UCSD-AML1 (cell line): Measurements from ENCODE around the gene NUDT2.
"Not testable (repeated sequence)": the region's sequence is repeated elsewhere in the genome, so short reads cannot be mapped to it uniquely, and the experiment has no call there.

Experiments used
- DNase-seq: peaks from one replicate; lab custom pipeline; 2025; ENCODE audit not compliant: unreplicated experiment; lab: John Stamatoyannopoulos, UW

Gene NUDT2

GRCh38 chr9:34328987-34329832 is at the start of gene NUDT2, which contains the start of gene KIF24:
Gene NUDT2, plus strand, starts transcription at chr9:34329569. Its CDS starts 9,471 bp downstream, at chr9:34339040.
Gene KIF24, minus strand, starts transcription at chr9:34329268. Its CDS starts 17,922 bp downstream, at chr9:34311346.
- DNase-seq = peak; percentile 96

DNA sequence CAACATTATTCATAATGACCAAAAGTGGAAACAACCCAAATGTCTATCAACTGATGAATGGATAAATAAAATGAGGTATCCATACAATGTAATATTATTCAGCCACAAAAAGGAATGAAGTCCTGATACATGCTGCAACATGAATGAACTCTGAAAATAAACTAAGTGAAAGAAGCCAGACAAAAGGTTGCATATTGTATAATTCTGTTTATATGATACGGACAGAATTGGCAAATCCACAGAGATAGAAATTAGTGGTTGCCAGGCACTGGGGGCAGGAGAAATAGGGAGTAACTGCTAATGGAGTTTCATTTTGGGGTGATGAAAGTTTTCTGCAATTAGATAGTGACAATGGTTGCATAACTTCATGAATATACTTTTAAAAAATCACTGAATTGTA is 47.3 kb upstream of the NUDT2 start:
- no peak for DNase-seq

DNA sequence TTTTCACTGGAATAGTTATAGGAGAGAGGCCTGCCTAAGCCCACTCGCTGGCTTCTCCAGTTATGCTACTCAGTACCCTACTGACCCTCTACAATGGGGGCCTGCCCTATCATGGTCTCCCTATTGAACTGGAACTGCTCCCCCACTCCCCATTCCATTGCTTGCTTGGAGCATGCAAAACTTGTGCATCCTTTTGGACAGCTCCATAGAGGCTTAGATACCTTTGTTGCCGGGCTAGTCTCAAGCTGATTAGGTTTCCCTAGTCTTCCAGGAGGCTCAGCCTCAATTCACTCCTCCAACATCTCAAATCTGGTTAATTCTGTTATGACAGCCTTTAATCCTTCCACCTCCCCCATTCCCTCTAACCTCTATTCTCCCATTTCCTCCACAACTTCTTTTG is 40.2 kb upstream of the NUDT2 start:
- DNase-seq = no peak

- DNase-seq = no peak
Observed at GRCh38 chr9:34291023-34291422, 38.3 kb upstream of the NUDT2 start.

DNA sequence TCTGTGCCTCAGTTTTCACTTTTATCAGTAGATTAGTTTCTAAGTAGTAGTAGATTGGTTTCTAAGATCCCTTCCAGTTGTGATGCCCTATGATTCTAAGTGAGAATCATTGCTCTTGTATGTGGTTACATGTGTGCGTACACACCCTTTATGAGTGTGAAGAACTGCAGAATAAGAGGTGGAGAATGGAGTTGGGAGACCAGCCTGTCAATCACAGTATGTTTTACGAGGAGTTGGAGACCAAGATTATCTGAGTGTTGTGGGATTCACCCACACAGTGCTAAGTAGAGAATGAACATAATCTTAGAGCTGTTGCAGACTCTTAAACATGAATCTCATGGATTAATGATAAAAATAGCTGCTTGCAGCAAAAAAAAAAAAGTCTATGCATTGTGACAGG is 37.9 kb upstream of the NUDT2 start:
- no peak for DNase-seq

DNA sequence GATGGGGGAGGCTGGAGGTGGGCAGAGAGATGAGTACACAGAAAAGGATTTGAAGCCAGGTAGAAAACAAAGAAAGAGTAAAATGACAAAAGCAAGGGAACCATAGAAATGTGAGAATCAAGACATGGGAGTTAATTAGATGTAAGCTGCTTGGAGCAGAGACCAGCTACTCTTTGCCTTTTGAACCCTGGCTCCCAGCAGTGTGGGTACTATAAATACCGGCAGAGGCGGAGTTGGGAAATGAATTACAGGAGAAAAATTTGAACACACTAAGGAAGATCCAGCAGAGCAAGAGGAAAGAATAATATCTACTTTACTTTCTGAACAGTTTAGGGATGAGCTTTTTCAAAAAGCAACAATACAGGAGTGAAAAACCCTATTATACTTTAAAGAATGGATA is 36.8 kb upstream of the NUDT2 start:
- no peak for DNase-seq

- DNase-seq = not testable (repeated sequence)
Observed at GRCh38 chr9:34301064-34301463, 28.3 kb upstream of the NUDT2 start.

DNA sequence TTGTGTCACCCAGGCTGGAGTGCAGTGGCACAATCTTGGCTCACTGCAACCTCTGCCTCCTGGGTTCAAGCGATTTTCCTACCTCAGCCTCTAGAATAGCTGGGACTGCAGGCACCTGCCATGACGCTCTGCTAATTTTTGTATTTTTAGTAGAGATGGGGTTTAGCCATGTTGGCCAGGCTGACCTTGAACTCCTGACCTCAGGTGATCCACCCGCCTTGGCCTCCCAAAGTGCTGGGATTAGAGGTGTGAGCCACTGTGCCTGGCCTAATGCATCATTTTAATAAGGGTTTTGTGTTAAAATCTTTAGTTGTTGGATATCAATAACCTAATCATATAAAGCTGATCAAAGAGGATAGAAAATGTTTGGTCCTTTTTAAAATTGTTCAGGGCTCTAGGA is 21.1 kb upstream of the NUDT2 start:
- not testable (repeated sequence) for DNase-seq

GRCh38 chr9:34310215-34310614 is 19.2 kb upstream of the NUDT2 start:
- no peak for DNase-seq

DNA sequence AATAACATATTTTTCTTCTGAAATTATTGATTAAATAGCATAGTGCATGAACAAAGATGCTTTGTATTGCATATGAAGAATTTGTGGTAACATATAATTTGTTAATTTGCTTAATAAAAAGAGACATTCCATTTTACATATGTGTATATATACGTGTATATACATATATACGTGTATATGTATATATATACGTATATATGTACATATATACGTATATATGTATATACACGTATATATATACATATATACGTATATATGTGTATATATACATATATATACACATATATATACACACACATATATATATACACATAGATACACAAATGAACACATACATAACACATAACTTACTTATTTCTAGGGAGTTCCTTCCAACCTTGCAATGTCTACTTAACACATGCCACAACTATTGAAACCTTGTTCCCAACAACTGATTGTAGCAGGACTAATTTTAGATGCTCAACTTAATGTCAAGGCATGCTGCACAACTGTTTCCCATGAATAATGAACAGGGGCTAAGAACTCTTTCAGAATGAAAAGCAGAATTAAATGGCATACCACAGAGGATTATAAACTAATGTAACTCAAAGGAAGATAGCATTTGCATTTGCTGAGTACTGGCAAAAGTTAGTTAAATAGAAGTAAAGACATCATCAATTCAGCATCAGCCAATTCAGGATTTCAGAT is 17.7 kb upstream of the NUDT2 start:
- no peak for DNase-seq

- DNase-seq = no peak
Observed at GRCh38 chr9:34317436-34317835, 11.9 kb upstream of the NUDT2 start.

DNA sequence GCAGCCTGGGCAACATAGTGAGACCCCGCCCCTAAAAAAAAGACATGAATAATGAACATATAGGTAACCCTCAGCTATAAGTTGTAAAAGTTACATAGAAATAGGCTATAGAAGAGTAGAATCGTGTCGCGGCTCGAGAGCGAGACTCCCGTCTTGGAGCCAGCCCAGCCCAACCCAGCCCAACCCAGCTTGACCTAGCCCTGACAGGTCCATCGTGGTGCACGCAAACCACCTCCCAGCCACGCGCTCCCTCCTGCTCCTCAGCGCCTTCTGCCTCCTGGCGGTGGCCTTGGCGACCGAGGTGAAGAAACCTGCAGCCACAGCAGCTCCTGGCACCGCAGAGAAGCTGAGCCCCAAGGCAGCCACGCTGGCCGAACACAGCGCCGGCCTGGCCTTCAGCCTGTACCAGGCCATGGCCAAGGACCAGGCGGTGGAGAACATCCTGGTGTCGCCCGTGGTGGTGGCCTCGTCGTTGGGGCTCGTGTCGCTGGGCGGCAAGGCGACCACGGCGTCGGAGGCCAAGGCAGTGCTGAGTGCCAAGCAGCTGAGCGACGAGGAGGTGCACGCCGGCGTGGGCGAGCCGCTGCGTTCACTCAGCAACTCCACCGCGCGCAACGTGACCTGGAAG is 11.1 kb upstream of the NUDT2 start:
- DNase-seq = no peak

DNA sequence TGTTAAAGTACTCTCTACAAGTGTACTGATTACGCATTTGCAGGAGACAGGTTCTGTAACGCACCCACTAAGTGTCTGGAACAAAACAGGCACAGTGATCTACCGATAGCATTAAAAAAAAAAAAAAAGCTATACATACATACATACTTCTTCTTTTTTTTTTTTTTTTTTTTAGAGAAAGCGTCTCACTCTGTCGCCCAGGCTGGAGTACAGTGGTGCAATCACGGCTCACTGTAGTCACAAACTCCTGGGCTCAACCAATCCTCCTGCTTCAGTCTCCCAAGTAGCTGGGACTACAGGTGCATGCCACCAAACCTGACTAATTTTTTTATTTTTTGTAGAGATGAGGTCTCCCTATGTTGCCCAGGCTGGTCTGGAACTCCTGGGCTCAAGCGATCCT is 7.9 kb upstream of the NUDT2 start:
- no peak for DNase-seq

DNA sequence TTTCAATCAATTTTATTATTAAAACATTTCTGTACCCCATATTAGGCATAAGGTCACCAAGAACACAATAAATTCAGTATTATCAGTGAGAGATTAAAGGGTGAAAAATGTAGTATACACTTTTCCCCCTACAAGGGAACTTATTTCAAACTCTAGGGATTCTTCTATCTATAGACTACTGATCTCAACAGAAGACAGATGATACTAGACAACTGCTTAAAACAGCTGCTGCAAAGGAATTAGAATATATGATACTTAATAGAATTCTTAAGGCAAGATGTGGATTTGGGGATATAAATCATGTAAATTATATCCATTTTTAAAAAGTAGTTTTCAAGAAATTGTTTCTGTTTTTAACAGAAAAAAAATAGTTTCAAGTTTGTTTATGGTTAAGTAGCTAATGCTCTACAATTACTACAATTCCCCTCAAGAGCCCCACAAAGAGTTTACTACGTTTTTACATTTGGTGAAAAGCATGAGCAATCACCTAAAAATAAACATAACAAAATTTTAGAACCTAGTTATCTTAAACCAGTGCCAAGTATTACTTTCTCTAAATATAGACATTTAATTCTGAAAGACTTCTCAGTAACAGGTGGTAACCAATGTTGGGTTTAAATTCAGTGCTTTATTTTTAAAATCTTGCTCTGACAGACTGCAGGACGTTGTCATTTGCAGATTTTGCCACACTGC is 6.3 kb upstream of the NUDT2 start:
- no peak for DNase-seq

- no peak for DNase-seq
Observed at GRCh38 chr9:34326690-34327089, 2.7 kb upstream of the NUDT2 start.

DNA sequence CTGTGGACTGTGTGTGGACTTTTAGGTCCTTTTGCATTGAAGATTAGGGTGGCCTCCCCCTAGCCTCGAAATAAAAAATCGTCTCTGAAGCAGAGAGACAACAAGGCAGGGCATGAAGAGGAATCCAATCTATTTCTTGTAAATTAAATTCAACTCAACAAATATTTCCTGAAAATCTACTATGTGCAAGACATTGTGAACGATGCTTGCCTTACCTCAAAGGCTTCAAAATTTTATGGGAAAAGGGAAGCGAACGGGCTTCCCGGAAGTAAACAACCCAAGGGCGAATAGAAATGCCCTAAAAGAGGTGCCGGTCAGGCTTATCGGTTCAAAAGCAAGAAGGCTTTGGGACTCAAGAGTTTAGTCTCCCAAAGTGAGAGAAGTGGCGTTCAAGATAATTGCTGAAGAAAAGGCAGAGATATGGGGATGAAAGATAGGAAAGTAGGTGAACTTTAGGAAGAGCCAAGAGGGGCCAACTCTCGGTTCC is 826 bp upstream of the NUDT2 start:
- DNase-seq = no peak

GRCh38 chr9:34331196-34331595 is 1.8 kb downstream of the NUDT2 start:
- DNase-seq = no peak

DNA sequence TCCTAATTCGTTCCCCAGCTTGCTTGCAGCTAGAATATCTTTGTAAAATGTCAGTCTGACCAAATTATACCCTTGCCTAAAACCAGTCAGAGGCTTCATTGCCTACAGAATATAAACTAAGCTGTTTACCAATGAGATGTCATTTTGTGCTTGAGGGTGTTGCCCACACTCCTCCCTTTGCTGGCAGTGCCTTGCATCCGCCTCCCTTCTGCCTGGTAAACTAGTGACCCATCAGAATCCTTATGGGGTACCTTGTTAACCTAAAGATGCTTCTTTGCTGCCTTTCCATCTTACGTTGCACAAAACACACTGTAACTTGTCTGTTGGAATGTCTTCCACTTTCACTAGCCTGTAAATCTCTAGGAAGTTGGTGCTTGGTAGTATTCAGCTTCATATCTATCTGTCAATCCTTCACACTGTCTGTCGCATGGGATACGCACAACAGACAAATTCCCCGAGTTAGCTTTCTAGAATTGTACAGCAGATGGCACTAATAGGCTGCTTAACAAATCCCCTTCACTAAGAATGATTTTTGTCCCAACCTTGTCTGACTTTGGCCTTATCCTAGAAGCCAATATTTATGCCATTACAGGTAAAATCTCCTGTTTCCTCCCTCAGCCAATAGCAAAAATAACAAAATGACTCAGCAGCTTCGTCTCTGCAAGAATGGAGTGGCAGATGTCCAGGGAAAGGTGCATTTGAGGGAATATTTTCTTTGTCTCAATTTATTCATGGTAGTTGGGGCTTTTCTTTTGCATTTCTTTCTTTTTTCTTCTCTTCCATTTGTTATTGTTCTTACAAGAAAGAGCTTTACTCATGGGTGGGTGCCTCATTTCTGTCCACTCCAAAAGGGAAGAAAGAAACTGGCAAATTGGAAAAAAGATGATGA is 3.0 kb downstream of the NUDT2 start:
- no peak for DNase-seq

- no peak for DNase-seq
Observed at GRCh38 chr9:34333836-34334235, 4.5 kb downstream of the NUDT2 start.

GRCh38 chr9:34334337-34334824 is 5.0 kb downstream of the NUDT2 start:
- no peak for DNase-seq
